HepG2 (cell line): ENCODE measurements around the gene ARHGDIG. TPM values are rescaled to one million over a fixed set of nuclear protein-coding genes. Genes with fewer than 3 reads are reported as not detected.

Experiments
- BRCA1 ChIP-seq: sonication (generic); formaldehyde crosslinking; IDR thresholded peaks from 2 replicates; pipeline ENCODE4 v1.4.0; 2020; ENCODE audit warnings: missing genetic modification reagents
- DNMT1 ChIP-seq: sonication (generic); formaldehyde crosslinking; IDR thresholded peaks from 2 replicates; pipeline ENCODE4 v1.5.1; 2020; ENCODE audit warnings: mild to moderate bottlenecking, missing genetic modification reagents
- HNF1A ChIP-seq, 2 experiments: sonication (generic) in 1 of 2; formaldehyde crosslinking in 1 of 2; IDR thresholded peaks; 2 replicates each; pipeline versions ENCODE4 v1.4.0 to v1.6.1; 2016 to 2020; ENCODE audit warnings: borderline replicate concordance in 1 of 2, low read depth in 1 of 2, mild to moderate bottlenecking in 1 of 2, missing genetic modification reagents in 1 of 2
- HNF4A ChIP-seq: sonication (generic); formaldehyde crosslinking; IDR thresholded peaks from 2 replicates; pipeline ENCODE4 v1.4.0; 2020; ENCODE audit warnings: missing genetic modification reagents
- KLF12 ChIP-seq: sonication (generic); formaldehyde crosslinking; IDR thresholded peaks from 2 replicates; pipeline ENCODE4 v1.4.0; 2020; ENCODE audit warnings: missing genetic modification reagents, borderline replicate concordance
- MYC ChIP-seq: sonication (generic); formaldehyde crosslinking; IDR thresholded peaks from 2 replicates; pipeline ENCODE4 v1.9.0; 2021; ENCODE audit warnings: missing genetic modification reagents, borderline replicate concordance
- NFIB ChIP-seq: sonication (generic); formaldehyde crosslinking; IDR thresholded peaks from 2 replicates; pipeline ENCODE4 v1.9.0; 2021; ENCODE audit warnings: missing genetic modification reagents, mild to moderate bottlenecking, borderline replicate concordance
- RBFOX2 ChIP-seq: fragments of 200-400 bp; formaldehyde crosslinking; IDR thresholded peaks from 2 replicates; pipeline ENCODE4 v1.6.1; 2017; ENCODE audit warnings: low read depth, mild to moderate bottlenecking, low read length
- RXRB ChIP-seq: IDR thresholded peaks from 2 replicates; pipeline ENCODE4 v1.6.1; 2016; ENCODE audit warnings: borderline replicate concordance, missing genetic modification reagents, missing compliant biosample characterization
- SNAI1 ChIP-seq: sonication (generic); formaldehyde crosslinking; IDR thresholded peaks from 2 replicates; pipeline ENCODE4 v1.5.0; 2020; ENCODE audit warnings: mild to moderate bottlenecking, missing genetic modification reagents, borderline replicate concordance
- YY1 ChIP-seq: IDR thresholded peaks from 2 replicates; pipeline ENCODE4 v1.6.1; 2011; ENCODE audit warnings: low read length, low read depth, moderate library complexity, mild to moderate bottlenecking; ENCODE audit not compliant: insufficient read depth, insufficient replicate concordance
- ZBTB20 ChIP-seq: sonication (generic); formaldehyde crosslinking; IDR thresholded peaks from 2 replicates; pipeline ENCODE4 v1.8.1; 2023; ENCODE audit warnings: missing genetic modification reagents, low read depth, mild to moderate bottlenecking, borderline replicate concordance
- ZFP36 ChIP-seq: fragments of 150-350 bp; IDR thresholded peaks from 2 replicates; pipeline ENCODE4 v1.6.1; 2018; ENCODE audit warnings: borderline replicate concordance, low read length, low read depth; ENCODE audit not compliant: partially characterized antibody
- ZNF17 ChIP-seq: sonication (generic); formaldehyde crosslinking; IDR thresholded peaks from 2 replicates; pipeline ENCODE4 v1.5.0; 2020; ENCODE audit warnings: mild to moderate bottlenecking, missing genetic modification reagents
- ZNF350 ChIP-seq: sonication (generic); formaldehyde crosslinking; IDR thresholded peaks from 2 replicates; pipeline ENCODE4 v1.4.0; 2020; ENCODE audit warnings: mild to moderate bottlenecking, low read depth, missing genetic modification reagents, borderline replicate concordance
- ZNF510 ChIP-seq: sonication (generic); formaldehyde crosslinking; IDR thresholded peaks from 2 replicates; pipeline ENCODE4 v1.4.0; 2020; ENCODE audit warnings: low read depth, mild to moderate bottlenecking, missing genetic modification reagents
- ZNF530 ChIP-seq: sonication (generic); formaldehyde crosslinking; IDR thresholded peaks from 2 replicates; pipeline ENCODE4 v1.5.0; 2020; ENCODE audit warnings: low read depth, mild to moderate bottlenecking, missing genetic modification reagents
- ZNF749 ChIP-seq: sonication (generic); formaldehyde crosslinking; IDR thresholded peaks from 2 replicates; pipeline ENCODE4 v1.8.0; 2022; ENCODE audit warnings: mild to moderate bottlenecking, missing genetic modification reagents, moderate library complexity, borderline replicate concordance
- ZNF75D ChIP-seq: sonication (generic); formaldehyde crosslinking; IDR thresholded peaks from 2 replicates; pipeline ENCODE4 v1.8.1; 2023; ENCODE audit warnings: missing genetic modification reagents, mild to moderate bottlenecking, borderline replicate concordance
- ZNF790 ChIP-seq: sonication (generic); formaldehyde crosslinking; IDR thresholded peaks from 2 replicates; pipeline ENCODE4 v1.8.0; 2022; ENCODE audit warnings: missing genetic modification reagents, mild to moderate bottlenecking, borderline replicate concordance
- ZNF879 ChIP-seq: sonication (generic); formaldehyde crosslinking; IDR thresholded peaks from 2 replicates; pipeline ENCODE4 v1.8.1; 2023; ENCODE audit warnings: missing genetic modification reagents
- polyA plus RNA-seq, 8 experiments: library from polyadenylated mRNA; depleted of rRNA in 3 of 8; stranded (reverse) in 7 of 8; unstranded in 1 of 8; fragments of >200 nt; fragmentation: Illumina TruSeq in 4 of 8; extraction: Trizol in 4 of 8; gene quantifications; 2 replicates each; pipeline versions ENCODE4 v1.2.1 to v1.2.3, GENCODE V29; 2011 to 2016; ENCODE audit warnings: low read depth in 4 of 8, missing spikeins in 1 of 8, mixed read lengths in 1 of 8; ENCODE audit not compliant: insufficient read depth in 1 of 8
- total RNA-seq, 5 experiments: library from RNA; depleted of rRNA; stranded (reverse); fragments of >200 nt; fragmentation: Illumina TruSeq; extraction: Trizol; gene quantifications; 2 replicates each; pipeline ENCODE4 v1.2.3, GENCODE V29; 2016; ENCODE audit warnings: low read depth in 1 of 5
- TF ChIP-seq, protein P1 (sequence below): sonication (generic); formaldehyde crosslinking; IDR thresholded peaks from 2 replicates; pipeline ENCODE4 v1.5.0; 2020; ENCODE audit warnings: missing genetic modification reagents

Gene ARHGDIG
- total and polyA plus RNA-seq, 2 of the 13 experiments (the other 11 are each of a cell fraction or from before 2014, with no cell fraction given) = 0.24 to 0.48 TPM

DNA sequence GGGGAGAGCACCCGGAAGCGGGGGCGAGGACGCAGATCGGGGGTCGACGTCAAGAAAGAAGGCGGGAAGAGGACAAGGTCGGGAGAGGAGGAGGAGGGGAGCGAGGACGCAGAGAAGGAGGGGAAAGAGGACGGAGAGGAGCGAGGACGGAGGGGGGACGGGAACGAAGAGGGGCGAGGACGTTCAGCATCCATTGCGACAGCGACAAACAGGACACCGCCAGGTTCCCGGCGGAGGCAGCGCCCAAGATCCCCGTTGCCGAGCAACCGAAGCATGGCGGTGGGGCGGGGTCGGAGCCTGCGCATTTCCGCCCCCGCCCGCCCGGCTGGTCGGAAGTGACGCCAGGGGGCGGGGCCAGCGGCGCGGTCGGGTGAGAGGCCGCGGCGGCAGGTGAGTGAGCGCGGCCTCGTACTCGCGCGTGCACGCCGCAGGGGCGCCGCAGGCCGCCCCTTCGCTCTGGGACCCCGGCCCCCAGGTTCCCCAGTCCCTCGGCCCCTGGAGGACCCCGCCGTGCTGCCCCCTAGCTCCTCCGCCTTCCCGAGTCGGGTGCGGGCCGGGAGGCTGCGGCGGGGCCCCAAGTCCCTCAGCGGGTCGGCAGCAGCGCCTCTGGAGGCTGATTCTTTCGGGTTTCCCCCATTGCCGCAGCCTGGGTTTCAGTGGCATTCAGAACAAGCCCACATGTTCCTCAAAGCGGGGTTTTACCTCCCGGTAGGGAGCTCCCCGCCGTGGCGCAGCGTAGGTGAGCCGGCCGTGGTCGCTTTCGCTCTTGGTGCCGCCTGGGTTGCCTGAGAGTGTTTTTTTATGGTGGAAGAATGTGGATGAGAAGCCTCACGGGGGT lies 45.7 kb upstream of the ARHGDIG start, which contains the start of gene FAM234A (continued):
- TF ChIP-seq HNF1A (IDR thresholded peaks at IDR 0.05; ENCODE audit: low read depth) (no peak), HNF1A (CRISPR knock-in tag; IDR thresholded peaks at IDR 0.05; ENCODE audit: borderline replicate concordance) (peak; percentile 48; the same call in 1 of the 2 replicates), ZFP36 (no peak), RXRB (CRISPR knock-in tag) (no peak), ZNF510 (CRISPR knock-in tag) (no peak), SNAI1 (CRISPR knock-in tag) (no peak), KLF12 (CRISPR knock-in tag) (0 out of 2 replicates have a peak, but pooled peaks have one; percentile 33), ZNF350 (CRISPR knock-in tag) (peak; percentile 64), ZNF879 (no peak), HNF4A (CRISPR knock-in tag) (no peak), MYC (CRISPR knock-in tag) (peak; percentile 65; the same call in 1 of the 2 replicates), ZNF530 (no peak), ZNF75D (no peak), NFIB (CRISPR knock-in tag) (no peak), ZNF17 (CRISPR knock-in tag) (no peak), ZNF790 (CRISPR knock-in tag) (peak; percentile 64; the same call in 1 of the 2 replicates), ZBTB20 (0 out of 2 replicates have a peak, but pooled peaks have one; percentile 13), YY1 (peak; percentile 87), ZNF749 (CRISPR knock-in tag) (peak; percentile 18; the same call in 1 of the 2 replicates), RBFOX2 (peak; percentile 89), DNMT1 (CRISPR knock-in tag) (peak; percentile 87; the same call in 1 of the 2 replicates), BRCA1 (CRISPR knock-in tag) (no peak)
- TF ChIP-seq, protein P1, sequence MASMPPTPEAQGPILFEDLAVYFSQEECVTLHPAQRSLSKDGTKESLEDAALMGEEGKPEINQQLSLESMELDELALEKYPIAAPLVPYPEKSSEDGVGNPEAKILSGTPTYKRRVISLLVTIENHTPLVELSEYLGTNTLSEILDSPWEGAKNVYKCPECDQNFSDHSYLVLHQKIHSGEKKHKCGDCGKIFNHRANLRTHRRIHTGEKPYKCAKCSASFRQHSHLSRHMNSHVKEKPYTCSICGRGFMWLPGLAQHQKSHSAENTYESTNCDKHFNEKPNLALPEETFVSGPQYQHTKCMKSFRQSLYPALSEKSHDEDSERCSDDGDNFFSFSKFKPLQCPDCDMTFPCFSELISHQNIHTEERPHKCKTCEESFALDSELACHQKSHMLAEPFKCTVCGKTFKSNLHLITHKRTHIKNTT (CRISPR knock-in tag) = no peak
